CD14-positive monocyte (primary cell): ENCODE measurements around the gene SYNE1. TPM values are rescaled to one million over a fixed set of nuclear protein-coding genes. Genes with fewer than 3 reads are reported as not detected.

Experiments used
- DNase-seq, 3 donors: peaks; one replicate each; pipeline ENCODE4 v3.0.0-alpha.2; 2011 to 2022
- H2AFZ ChIP-seq: 2 replicates; pipeline ENCODE4 v1.6.0; 2012; ENCODE audit warnings: mild to moderate bottlenecking, low read depth, low read length, inconsistent platforms; ENCODE audit not compliant: insufficient read depth, poor library complexity, severe bottlenecking
- H3K27ac ChIP-seq, 2 donors: 1 replicate in 1 of 2; 2 replicates in 1 of 2; pipeline ENCODE4 v1.5.1; 2012 to 2013; ENCODE audit warnings: low read length in 2 of 2, control low read depth in 1 of 2, inconsistent platforms in 1 of 2, low read depth in 1 of 2, mild to moderate bottlenecking in 1 of 2
- H3K27me3 ChIP-seq, 2 donors: one replicate each; pipeline versions ENCODE4 v1.6.0 to v1.6.1; 2011 to 2013; ENCODE audit warnings: low read length in 2 of 2; ENCODE audit not compliant: control insufficient read depth in 2 of 2, insufficient read depth in 2 of 2
- H3K36me3 ChIP-seq, 2 donors: replicated peaks in 1 of 2; 1 replicate in 1 of 2; 2 replicates in 1 of 2; pipeline versions ENCODE4 v1.5.1 to v1.6.1; 2012 to 2013; ENCODE audit warnings: low read length in 2 of 2, control low read depth in 1 of 2, inconsistent platforms in 1 of 2, mild to moderate bottlenecking in 1 of 2; ENCODE audit not compliant: insufficient read depth in 2 of 2, control insufficient read depth in 1 of 2
- H3K4me1 ChIP-seq, 2 donors: 1 replicate in 1 of 2; 2 replicates in 1 of 2; pipeline versions ENCODE4 v1.5.1 to v1.6.1; 2012 to 2013; ENCODE audit warnings: low read length in 2 of 2, control low read depth in 1 of 2, inconsistent platforms in 1 of 2, mild to moderate bottlenecking in 1 of 2, moderate library complexity in 1 of 2; ENCODE audit not compliant: insufficient read depth in 2 of 2, control insufficient read depth in 1 of 2
- H3K4me2 ChIP-seq: replicated peaks from 2 replicates; pipeline ENCODE3; 2012; ENCODE audit warnings: low read length, moderate library complexity, mild to moderate bottlenecking; ENCODE audit not compliant: poor library complexity, severe bottlenecking; ENCODE audit errors: extremely low read depth
- H3K4me3 ChIP-seq, 3 experiments: fragments of 200-600 bp in 1 of 3; sonication (generic) in 1 of 3; replicated peaks in 1 of 3; 1 replicate in 2 of 3; 2 replicates in 1 of 3; pipeline ENCODE4 v1.5.1; 2011 to 2013; ENCODE audit warnings: low read length in 3 of 3, mild to moderate bottlenecking in 3 of 3, control low read depth in 2 of 3, low read depth in 2 of 3, inconsistent platforms in 1 of 3, moderate library complexity in 1 of 3
- H3K79me2 ChIP-seq: 2 replicates; pipeline ENCODE4 v1.6.0; 2012; ENCODE audit warnings: mild to moderate bottlenecking, control low read depth, inconsistent platforms, low read length, moderate library complexity; ENCODE audit not compliant: insufficient read depth
- H3K9ac ChIP-seq: 2 replicates; pipeline ENCODE4 v1.6.0; 2017; ENCODE audit warnings: low read length, mild to moderate bottlenecking; ENCODE audit not compliant: insufficient read depth, poor library complexity, severe bottlenecking
- H3K9me3 ChIP-seq, 2 donors: replicated peaks in 1 of 2; 1 replicate in 1 of 2; 2 replicates in 1 of 2; pipeline versions ENCODE4 v1.5.1 to v1.6.1; 2012 to 2013; ENCODE audit warnings: low read length in 2 of 2, control low read depth in 1 of 2; ENCODE audit not compliant: control insufficient read depth in 1 of 2, insufficient read depth in 1 of 2
- H4K20me1 ChIP-seq: 2 replicates; pipeline ENCODE4 v1.6.0; 2012; ENCODE audit warnings: mild to moderate bottlenecking, low read length, control low read depth, moderate library complexity; ENCODE audit not compliant: insufficient read depth
- H3K27ac Mint-ChIP-seq, 7 donors: one replicate each; pipeline ENCODE4 v1.8.0; 2020; ENCODE audit warnings: mild to moderate bottlenecking in 7 of 7, mixed read lengths in 7 of 7, moderate library complexity in 6 of 7, inconsistent platforms in 2 of 7
- H3K27me3 Mint-ChIP-seq, 3 donors: one replicate each; pipeline ENCODE4 v1.8.0; 2021 to 2022; ENCODE audit warnings: low read depth in 3 of 3, mild to moderate bottlenecking in 3 of 3, mixed read lengths in 3 of 3, moderate library complexity in 3 of 3, inconsistent platforms in 1 of 3
- H3K36me3 Mint-ChIP-seq, 2 donors: one replicate each; pipeline ENCODE4 v1.8.0; 2020; ENCODE audit warnings: mixed read lengths in 2 of 2, inconsistent platforms in 1 of 2, mild to moderate bottlenecking in 1 of 2
- H3K4me1 Mint-ChIP-seq: one replicate; pipeline ENCODE4 v1.8.0; 2020; ENCODE audit warnings: mild to moderate bottlenecking, mixed read lengths
- H3K4me3 Mint-ChIP-seq, 2 donors: one replicate each; pipeline ENCODE4 v1.8.0; 2020; ENCODE audit warnings: mild to moderate bottlenecking in 2 of 2, mixed read lengths in 2 of 2, moderate library complexity in 1 of 2
- H3K9me3 Mint-ChIP-seq, 7 donors: one replicate each; pipeline ENCODE4 v1.8.0; 2020 to 2022; ENCODE audit warnings: mixed read lengths in 7 of 7, mild to moderate bottlenecking in 6 of 7, moderate library complexity in 6 of 7, inconsistent platforms in 2 of 7
- CTCF ChIP-seq: fragments of 200-600 bp; IDR thresholded peaks from one replicate; pipeline ENCODE4 v1.8.0; 2022; ENCODE audit warnings: antibody characterized with exemption, mild to moderate bottlenecking
- WGBS: methylation state at CpG from one replicate; pipeline ENCODE4 v1.1.5; 2013; ENCODE audit warnings: missing lambda C conversion rate; ENCODE audit not compliant: insufficient coverage; 5-methylcytosine and 5-hydroxymethylcytosine counted together
- intact Hi-C, 2 donors: fragments of 100-400 bp; cut with micrococcal nuclease; formaldehyde crosslinking; loops; one replicate each; pipeline versions ENCODE4 v1.15.0 to v1.15.1; 2023
- polyA plus RNA-seq, 3 donors: library from polyadenylated mRNA; depleted of rRNA in 1 of 3; unstranded in 2 of 3; stranded (reverse) in 1 of 3; fragments of 300-500 nt in 2 of 3; fragments of >200 nt in 1 of 3; fragmentation: Illumina TruSeq in 2 of 3; gene quantifications; 1 replicate in 2 of 3; 2 replicates in 1 of 3; pipeline ENCODE4 v1.2.3, GENCODE V29; 2012 to 2021

The SYNE1 gene
- polyA plus RNA-seq, 3 donors, result 3.7 to 24.5 (median 8.1) TPM

- H3K27me3 ChIP-seq, result no peaks in the 10 kb centered on the region
- no peak overlapping the region for H3K4me3 ChIP-seq
- intact Hi-C loops, result no loop called here
- H3K27me3 Mint-ChIP-seq, result peaks cover 0 to 5% (median 1%) of the 10 kb centered on the region in 3 donors
- H2AFZ ChIP-seq, result no peak overlapping the region
- no peaks in the 10 kb centered on the region for H4K20me1 ChIP-seq
- no peak overlapping the region for H3K27ac ChIP-seq
- H3K4me3 Mint-ChIP-seq, result no peak overlapping the region
- no peaks in the 10 kb centered on the region for H3K9me3 ChIP-seq
- peaks cover 7% of the 10 kb centered on the region for H3K4me1 Mint-ChIP-seq
- H3K9ac ChIP-seq, result no peak overlapping the region
- no peaks in the 10 kb centered on the region for H3K79me2 ChIP-seq
- WGBS, result 100% methylated on average over 1 of the region's 1 CpG
- H3K36me3 Mint-ChIP-seq, result no peaks in the 10 kb centered on the region
- H3K9me3 Mint-ChIP-seq, result peaks cover 0 to 4% (median 0%) of the 10 kb centered on the region in 7 donors
- H3K36me3 ChIP-seq, result no peaks in the 10 kb centered on the region
- DNase-seq, result no peak
- no peak overlapping the region for H3K4me2 ChIP-seq
- H3K27ac Mint-ChIP-seq, result no peak overlapping the region
- no peak for TF ChIP-seq CTCF
- H3K4me1 ChIP-seq, result peaks cover 0 to 2% of the 10 kb centered on the region in 2 donors
Measured at GRCh38 chr6:152680151-152680550, 43.0 kb upstream of the SYNE1 start.

GRCh38 chr6:152673236-152673635 is 36.1 kb upstream of the SYNE1 start:
- H2AFZ ChIP-seq, result no peak overlapping the region
- no peak overlapping the region for H3K27ac Mint-ChIP-seq
- peaks cover 0 to 5% (median 2%) of the 10 kb centered on the region in 3 donors for H3K27me3 Mint-ChIP-seq
- H3K36me3 ChIP-seq, result no peaks in the 10 kb centered on the region
- H3K9ac ChIP-seq, result no peak overlapping the region
- no peak overlapping the region for H3K4me2 ChIP-seq
- H3K79me2 ChIP-seq, result no peaks in the 10 kb centered on the region
- H3K9me3 ChIP-seq, result no peaks in the 10 kb centered on the region
- no peak overlapping the region for H3K27ac ChIP-seq
- no peak for TF ChIP-seq CTCF
- no peaks in the 10 kb centered on the region for H3K4me1 Mint-ChIP-seq
- no peaks in the 10 kb centered on the region for H4K20me1 ChIP-seq
- DNase-seq, result no peak
- H3K9me3 Mint-ChIP-seq, result no peaks in the 10 kb centered on the region
- H3K27me3 ChIP-seq, result no peaks in the 10 kb centered on the region
- no peaks in the 10 kb centered on the region for H3K36me3 Mint-ChIP-seq
- H3K4me3 Mint-ChIP-seq, result no peak overlapping the region
- intact Hi-C loops, result no loop called here
- no peaks in the 10 kb centered on the region for H3K4me1 ChIP-seq
- H3K4me3 ChIP-seq, result no peak overlapping the region
